Brain microvascular endothelial cell (primary cell): ENCODE data around the gene SP5.

Source experiments
- DNase-seq: peaks from one replicate; pipeline ENCODE4 v3.0.0-alpha.2; 2020
- H3K27ac ChIP-seq: fragments of 250-450 bp; sonication (Bioruptor Pico); 2 replicates; pipeline ENCODE4 v1.5.1; 2020; ENCODE audit warnings: mild to moderate bottlenecking, moderate library complexity
- H3K27me3 ChIP-seq: fragments of 250-450 bp; sonication (Bioruptor Pico); replicated peaks from 2 replicates; pipeline ENCODE4 v1.5.1; 2020; ENCODE audit warnings: mild to moderate bottlenecking
- H3K36me3 ChIP-seq: fragments of 250-450 bp; sonication (Bioruptor Pico); replicated peaks from 2 replicates; pipeline ENCODE4 v1.5.1; 2020; ENCODE audit warnings: mild to moderate bottlenecking
- H3K4me3 ChIP-seq: 2 replicates; pipeline ENCODE4 v1.5.1; 2011; ENCODE audit warnings: low read depth, mild to moderate bottlenecking, control low read depth, low read length, moderate library complexity
- in situ Hi-C: cut with HindIII; loops from 2 replicates; pipeline ENCODE4 v1.10.0; 2017; ENCODE audit warnings: low sequenced_read_pairs, low pct_ligation_motif_present
- TF ChIP-seq, protein P1 (sequence below): IDR thresholded peaks from 2 replicates; pipeline ENCODE4 v1.5.1; 2011; ENCODE audit warnings: low read depth, mild to moderate bottlenecking, moderate library complexity, low read length, control low read depth, inconsistent platforms; ENCODE audit errors: missing control alignments

Gene SP5

DNA sequence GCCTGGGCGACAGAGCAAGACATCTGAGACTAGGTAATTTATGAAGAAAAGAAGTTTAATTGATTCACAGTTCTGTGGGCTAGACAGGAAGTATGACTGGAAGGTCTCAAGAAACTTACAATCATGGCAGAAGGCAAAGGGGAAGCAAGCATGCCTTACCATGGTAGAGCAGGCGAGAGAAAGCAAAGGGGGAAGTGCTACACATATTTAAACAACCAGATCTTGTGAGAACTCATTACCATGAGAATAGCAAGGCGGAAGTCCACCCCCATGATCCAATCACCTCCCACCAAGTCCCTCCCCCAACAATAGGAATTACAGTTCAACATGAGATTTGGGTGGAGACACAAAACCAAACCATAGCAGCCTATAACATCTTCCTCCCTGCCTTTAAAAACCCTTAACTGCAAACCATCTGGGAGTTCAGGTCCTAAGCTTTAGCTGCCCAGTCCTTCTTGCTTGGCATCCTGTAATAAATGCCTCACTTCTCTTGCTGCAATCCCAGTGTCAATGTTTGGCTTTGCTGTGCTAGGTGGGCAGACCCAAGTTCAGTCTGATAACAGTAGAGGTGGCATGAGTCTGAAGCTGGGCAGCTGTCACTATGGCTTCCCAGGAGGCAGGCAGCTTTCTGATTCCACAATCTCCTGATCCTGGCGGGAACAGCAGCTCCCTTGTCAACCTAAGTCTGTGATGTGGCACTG lies 11.2 kb upstream of the SP5 start:
- Histone ChIP-seq H3K4me3 (no peak overlapping the region), H3K27me3 (peaks cover 7% of the 10 kb centered on the region), H3K36me3 (no peaks in the 10 kb centered on the region), H3K27ac (no peak overlapping the region)
- no peak for DNase-seq
- TF ChIP-seq, protein P1, sequence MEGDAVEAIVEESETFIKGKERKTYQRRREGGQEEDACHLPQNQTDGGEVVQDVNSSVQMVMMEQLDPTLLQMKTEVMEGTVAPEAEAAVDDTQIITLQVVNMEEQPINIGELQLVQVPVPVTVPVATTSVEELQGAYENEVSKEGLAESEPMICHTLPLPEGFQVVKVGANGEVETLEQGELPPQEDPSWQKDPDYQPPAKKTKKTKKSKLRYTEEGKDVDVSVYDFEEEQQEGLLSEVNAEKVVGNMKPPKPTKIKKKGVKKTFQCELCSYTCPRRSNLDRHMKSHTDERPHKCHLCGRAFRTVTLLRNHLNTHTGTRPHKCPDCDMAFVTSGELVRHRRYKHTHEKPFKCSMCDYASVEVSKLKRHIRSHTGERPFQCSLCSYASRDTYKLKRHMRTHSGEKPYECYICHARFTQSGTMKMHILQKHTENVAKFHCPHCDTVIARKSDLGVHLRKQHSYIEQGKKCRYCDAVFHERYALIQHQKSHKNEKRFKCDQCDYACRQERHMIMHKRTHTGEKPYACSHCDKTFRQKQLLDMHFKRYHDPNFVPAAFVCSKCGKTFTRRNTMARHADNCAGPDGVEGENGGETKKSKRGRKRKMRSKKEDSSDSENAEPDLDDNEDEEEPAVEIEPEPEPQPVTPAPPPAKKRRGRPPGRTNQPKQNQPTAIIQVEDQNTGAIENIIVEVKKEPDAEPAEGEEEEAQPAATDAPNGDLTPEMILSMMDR: no peak
- in situ Hi-C loops: loop anchor here (25.0 kb wide), 1 partner anchor 292 kb away; no protein-coding TSS in a partner anchor

DNA sequence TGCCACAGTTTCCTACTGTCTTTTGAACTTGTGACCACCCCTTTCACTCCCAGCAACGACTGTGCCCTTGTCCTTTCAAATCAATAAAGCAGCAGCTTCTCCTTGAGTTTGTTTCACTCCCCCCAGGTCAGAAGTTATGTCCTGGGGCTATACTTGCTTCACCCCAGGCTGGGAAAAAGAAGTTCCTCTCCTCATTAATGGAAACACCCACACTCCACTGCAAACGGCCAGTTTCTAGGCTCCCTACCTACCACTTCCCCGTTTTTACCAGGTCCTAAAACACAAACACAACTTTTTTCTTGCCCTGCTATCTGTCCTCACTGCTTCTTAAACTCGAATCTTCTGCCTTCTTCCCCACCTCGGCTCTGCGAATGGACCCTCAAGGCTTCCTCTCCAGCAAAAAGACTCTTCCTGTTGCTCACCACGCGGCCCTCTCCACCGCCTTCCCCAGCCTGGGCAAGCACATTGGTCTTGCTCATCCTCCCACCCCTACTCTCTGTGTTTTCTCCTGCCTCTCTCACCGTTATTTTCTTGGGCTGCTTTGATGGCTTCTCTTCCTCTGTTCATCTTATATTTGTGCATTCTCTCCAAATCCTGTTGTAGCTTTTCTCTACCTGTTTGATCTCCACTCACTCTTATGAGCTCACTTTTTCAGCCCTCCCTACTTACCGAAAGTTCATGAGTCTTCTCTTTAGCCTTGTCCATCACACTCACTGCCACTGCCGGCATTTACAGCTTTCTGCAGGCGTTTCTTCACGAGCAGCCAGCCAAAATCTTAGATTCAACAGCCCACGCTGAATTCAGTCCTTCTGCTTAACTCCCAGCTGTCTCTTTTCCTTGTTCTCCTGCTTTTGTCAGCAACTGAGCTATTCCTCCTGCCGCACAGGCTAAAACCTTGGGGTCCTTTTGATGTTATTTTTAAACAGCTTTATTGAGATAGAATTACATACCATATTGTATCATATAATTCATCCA lies 7.0 kb upstream of the SP5 start:
- TF ChIP-seq, protein P1: no peak
- Histone ChIP-seq H3K27me3 (peaks cover 39% of the 10 kb centered on the region), H3K4me3 (no peak overlapping the region), H3K36me3 (no peaks in the 10 kb centered on the region), H3K27ac (no peak overlapping the region)
- DNase-seq: no peak
- in situ Hi-C loops: loop anchor here (25.0 kb wide), 1 partner anchor 296 kb away; no protein-coding TSS in a partner anchor

DNA sequence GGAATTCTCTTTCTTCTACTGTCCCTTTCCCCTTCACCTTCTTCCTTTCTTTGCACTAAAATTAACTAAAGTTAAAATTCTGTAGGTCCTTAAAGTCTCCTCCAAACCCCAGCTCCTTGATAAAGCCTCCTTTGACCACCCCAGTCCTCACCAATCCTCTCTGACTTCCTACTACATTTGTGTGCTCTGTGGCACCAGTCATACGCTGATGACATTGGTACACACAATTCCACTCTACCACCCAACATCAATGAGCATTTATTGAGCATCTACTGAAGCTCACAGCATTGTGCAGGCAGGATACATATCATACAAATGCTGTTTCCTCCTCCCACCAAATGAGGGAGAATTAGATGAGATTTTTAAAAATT lies 4.5 kb upstream of the SP5 start:
- H3K27ac ChIP-seq: no peak overlapping the region
- in situ Hi-C loops: loop anchor here (25.0 kb wide), 1 partner anchor 298 kb away; no protein-coding TSS in a partner anchor
- H3K27me3 ChIP-seq: peaks cover 63% of the 10 kb centered on the region
- no peak overlapping the region for H3K4me3 ChIP-seq
- DNase-seq: no peak
- no peaks in the 10 kb centered on the region for H3K36me3 ChIP-seq
- TF ChIP-seq, protein P1: no peak

DNA sequence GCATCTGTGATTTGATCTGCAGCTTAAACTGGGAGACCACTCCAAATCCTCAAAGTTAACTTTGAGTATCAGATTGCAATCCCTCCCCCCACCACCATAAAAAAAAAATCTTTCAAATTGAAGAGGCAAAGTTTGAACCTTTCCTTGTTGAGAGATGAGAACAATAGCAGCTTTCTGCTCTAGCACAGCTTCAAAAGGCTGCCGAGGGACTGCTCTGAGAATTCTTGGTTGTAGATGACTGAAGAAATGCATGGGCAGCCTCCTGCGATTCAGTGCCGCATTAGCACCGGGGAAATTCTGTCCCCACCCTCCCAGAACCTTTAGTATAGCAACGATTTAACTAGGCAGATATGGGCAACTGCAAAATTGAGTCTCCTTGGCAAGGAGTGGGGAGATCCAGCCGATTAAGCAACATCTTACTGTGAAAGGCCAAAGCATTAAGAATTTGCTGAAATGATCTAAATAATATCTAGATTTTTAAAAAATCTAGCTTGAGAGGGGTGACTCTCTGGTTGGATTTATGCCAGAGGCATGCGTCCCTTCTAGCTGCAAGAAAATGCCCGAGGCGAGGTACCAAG lies 3.9 kb upstream of the SP5 start:
- Histone ChIP-seq H3K4me3 (no peak overlapping the region), H3K27me3 (peaks cover 70% of the 10 kb centered on the region), H3K36me3 (no peaks in the 10 kb centered on the region), H3K27ac (no peak overlapping the region)
- TF ChIP-seq, protein P1: no peak
- in situ Hi-C loops: loop anchor here (25.0 kb wide), 1 partner anchor 299 kb away; no protein-coding TSS in a partner anchor
- no peak for DNase-seq

DNA sequence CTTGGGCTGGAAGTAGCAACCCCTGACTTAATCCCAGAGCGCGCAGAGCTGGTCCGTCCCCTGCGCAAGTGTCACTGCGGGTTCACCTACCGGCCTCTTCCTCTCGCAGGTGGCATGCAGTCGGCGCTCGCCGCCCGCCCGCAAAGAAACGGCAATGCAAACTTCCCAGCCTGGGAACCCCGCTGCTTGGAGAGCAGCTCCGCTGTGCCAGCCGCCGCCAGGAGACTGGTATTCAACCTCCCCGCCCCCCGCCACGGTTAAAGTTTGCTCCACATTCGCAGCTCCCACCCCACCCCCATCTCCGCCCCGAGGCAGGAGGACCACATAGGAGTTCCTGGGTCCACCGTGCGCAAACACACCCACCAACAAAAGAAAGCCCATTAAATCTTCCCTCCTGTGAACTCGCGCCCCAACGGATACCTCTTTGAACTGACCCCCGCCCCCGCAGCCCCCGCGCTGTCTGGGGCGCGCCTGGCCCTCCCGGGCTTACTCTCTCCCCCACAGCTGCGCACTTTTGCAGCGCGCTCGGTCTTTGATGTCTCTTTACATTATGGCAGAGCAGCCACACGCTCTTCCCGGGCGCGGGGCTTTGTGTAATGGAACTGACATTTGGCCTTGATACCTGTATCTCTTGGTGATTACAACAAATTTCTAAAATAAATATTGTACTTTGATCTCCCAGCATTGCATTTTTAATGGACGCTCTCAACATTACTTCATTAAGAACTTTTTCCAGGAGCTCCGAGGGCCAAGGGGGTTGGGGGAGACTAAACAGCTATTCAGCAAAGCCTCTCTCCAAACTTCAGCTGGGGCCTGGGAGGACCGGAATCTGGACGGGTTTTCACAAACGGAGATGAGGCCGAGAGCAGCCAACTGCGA lies 3.1 kb upstream of the SP5 start:
- in situ Hi-C loops: loop anchor here (25.0 kb wide), 1 partner anchor 300 kb away; no protein-coding TSS in a partner anchor
- Histone ChIP-seq H3K27me3 (peaks cover 78% of the 10 kb centered on the region), H3K36me3 (no peaks in the 10 kb centered on the region), H3K27ac (no peak overlapping the region), H3K4me3 (no peak overlapping the region)
- DNase-seq: no peak
- TF ChIP-seq, protein P1: no peak
